Left ventricle myocardium inferior (tissue), 1 donor: ENCODE data around the gene CAND1. TPM values are rescaled to one million over a fixed set of nuclear protein-coding genes. Genes with fewer than 3 reads are reported as not detected.

Experiments used
- DNase-seq: peaks from one replicate; pipeline ENCODE4 v3.0.0-alpha.2; 2020
- H3K27ac ChIP-seq: fragments of 200-600 bp; replicated peaks from 2 replicates; pipeline ENCODE4 v1.8.0; 2021
- H3K27me3 ChIP-seq: fragments of 200-600 bp; 2 replicates; pipeline ENCODE4 v1.8.0; 2021; ENCODE audit warnings: low read depth
- H3K36me3 ChIP-seq: fragments of 200-600 bp; 2 replicates; pipeline ENCODE4 v1.8.0; 2021
- H3K4me1 ChIP-seq: fragments of 200-600 bp; 2 replicates; pipeline ENCODE4 v1.8.0; 2021
- H3K4me3 ChIP-seq: fragments of 200-600 bp; 2 replicates; pipeline ENCODE4 v1.8.0; 2021; ENCODE audit warnings: mild to moderate bottlenecking, moderate library complexity
- H3K9me3 ChIP-seq: fragments of 200-600 bp; replicated peaks from 2 replicates; pipeline ENCODE4 v1.8.0; 2021
- intact Hi-C: fragments of 100-400 bp; cut with micrococcal nuclease; formaldehyde crosslinking; loops from one replicate; pipeline ENCODE4 v1.11.0; 2022
- long read RNA-seq: library from polyadenylated mRNA; unstranded; transcript quantifications from one replicate; pipeline ENCODE4 v2.0.0, GENCODE V29; 2021
- total RNA-seq: library from RNA; stranded (reverse); fragmentation: NEBNext Ultra II Directional; extraction: Animal tissue kit (Norgen Biotek cat#: 25700); gene quantifications from one replicate; pipeline ENCODE4 v1.2.1, GENCODE V29; 2021
- TF ChIP-seq, protein P1 (sequence below): fragments of 200-600 bp; IDR thresholded peaks from 2 replicates; pipeline ENCODE4 v1.8.0; 2021; ENCODE audit warnings: antibody characterized with exemption, mild to moderate bottlenecking, borderline replicate concordance
- donor health status: DM: no; HTN: yes; CAD: no; lungs with severe emphysema.

Gene CAND1
- 32.9 TPM for total RNA-seq
- long read RNA-seq, full-length matches to known transcripts: 29 of 34 reads
- long read RNA-seq, partial matches to known transcripts: 2 of 34 reads
- long read RNA-seq, other reads (novel, unspliced or antisense): 3 of 34 reads

- H3K4me3 ChIP-seq: peak within 1 kb of the TSS; percentile 94
- no peaks in the 10 kb centered on the region for H3K27me3 ChIP-seq
- TF ChIP-seq, protein P1, sequence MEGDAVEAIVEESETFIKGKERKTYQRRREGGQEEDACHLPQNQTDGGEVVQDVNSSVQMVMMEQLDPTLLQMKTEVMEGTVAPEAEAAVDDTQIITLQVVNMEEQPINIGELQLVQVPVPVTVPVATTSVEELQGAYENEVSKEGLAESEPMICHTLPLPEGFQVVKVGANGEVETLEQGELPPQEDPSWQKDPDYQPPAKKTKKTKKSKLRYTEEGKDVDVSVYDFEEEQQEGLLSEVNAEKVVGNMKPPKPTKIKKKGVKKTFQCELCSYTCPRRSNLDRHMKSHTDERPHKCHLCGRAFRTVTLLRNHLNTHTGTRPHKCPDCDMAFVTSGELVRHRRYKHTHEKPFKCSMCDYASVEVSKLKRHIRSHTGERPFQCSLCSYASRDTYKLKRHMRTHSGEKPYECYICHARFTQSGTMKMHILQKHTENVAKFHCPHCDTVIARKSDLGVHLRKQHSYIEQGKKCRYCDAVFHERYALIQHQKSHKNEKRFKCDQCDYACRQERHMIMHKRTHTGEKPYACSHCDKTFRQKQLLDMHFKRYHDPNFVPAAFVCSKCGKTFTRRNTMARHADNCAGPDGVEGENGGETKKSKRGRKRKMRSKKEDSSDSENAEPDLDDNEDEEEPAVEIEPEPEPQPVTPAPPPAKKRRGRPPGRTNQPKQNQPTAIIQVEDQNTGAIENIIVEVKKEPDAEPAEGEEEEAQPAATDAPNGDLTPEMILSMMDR: no peak
- peaks cover 59% of the 10 kb centered on the region for H3K4me1 ChIP-seq
- H3K36me3 ChIP-seq: no peaks in the 10 kb centered on the region
- peak within 1 kb of the TSS; percentile 99 for H3K27ac ChIP-seq
- intact Hi-C loops: no loop called here
- peak; percentile 97 for DNase-seq
- no peaks in the 10 kb centered on the region for H3K9me3 ChIP-seq
Measured at GRCh38 chr12:67268896-67269632, at the start of gene CAND1. TSS of gene CAND1 (plus strand) at chr12:67269358. CDS start at chr12:67269718, 360 bp downstream.

DNA sequence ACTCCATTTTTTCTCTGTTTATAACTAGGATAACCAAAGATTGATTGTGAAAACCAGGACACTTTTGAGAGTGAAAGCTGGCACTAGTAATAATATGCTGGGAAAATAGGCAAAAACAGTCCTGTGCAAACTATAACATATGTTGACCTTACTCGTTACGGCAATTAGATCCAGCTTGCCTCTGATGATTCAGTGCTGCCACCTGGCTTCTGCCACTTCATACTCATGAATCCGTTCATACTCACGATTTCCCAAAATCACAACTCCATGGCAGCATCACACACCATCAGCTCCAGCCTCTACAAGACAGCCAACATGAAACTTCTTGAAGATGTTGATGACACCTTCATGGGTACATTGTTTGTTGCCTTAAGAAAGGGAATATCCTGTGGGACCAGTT, 49.1 kb upstream of the CAND1 start:
- DNase-seq: peak; percentile 16
- no peaks in the 10 kb centered on the region for H3K4me1 ChIP-seq
- no peak overlapping the region for H3K4me3 ChIP-seq
- H3K27ac ChIP-seq: no peak overlapping the region
- no peaks in the 10 kb centered on the region for H3K36me3 ChIP-seq
- H3K27me3 ChIP-seq: no peaks in the 10 kb centered on the region
- intact Hi-C loops: no loop called here
- TF ChIP-seq, protein P1: peak; percentile 58
- no peaks in the 10 kb centered on the region for H3K9me3 ChIP-seq

GRCh38 chr12:67222302-67222701, 46.9 kb upstream of the CAND1 start:
- TF ChIP-seq, protein P1: peak; percentile 52
- DNase-seq: no peak

GRCh38 chr12:67223225-67223624, 45.9 kb upstream of the CAND1 start:
- DNase-seq: no peak
- Histone ChIP-seq H3K27ac (no peak overlapping the region), H3K9me3 (peaks cover 6% of the 10 kb centered on the region), H3K36me3 (no peaks in the 10 kb centered on the region), H3K4me3 (no peak overlapping the region), H3K27me3 (no peaks in the 10 kb centered on the region), H3K4me1 (no peaks in the 10 kb centered on the region)
- intact Hi-C loops: no loop called here
- TF ChIP-seq, protein P1: no peak

More at GRCh38 chr12:67222302-67222701, 46.9 kb upstream of the CAND1 start:
- Histone ChIP-seq H3K9me3 (peaks cover 4% of the 10 kb centered on the region), H3K27ac (no peak overlapping the region), H3K4me1 (no peaks in the 10 kb centered on the region), H3K36me3 (no peaks in the 10 kb centered on the region), H3K27me3 (no peaks in the 10 kb centered on the region), H3K4me3 (no peak overlapping the region)
- intact Hi-C loops: no loop called here

DNA sequence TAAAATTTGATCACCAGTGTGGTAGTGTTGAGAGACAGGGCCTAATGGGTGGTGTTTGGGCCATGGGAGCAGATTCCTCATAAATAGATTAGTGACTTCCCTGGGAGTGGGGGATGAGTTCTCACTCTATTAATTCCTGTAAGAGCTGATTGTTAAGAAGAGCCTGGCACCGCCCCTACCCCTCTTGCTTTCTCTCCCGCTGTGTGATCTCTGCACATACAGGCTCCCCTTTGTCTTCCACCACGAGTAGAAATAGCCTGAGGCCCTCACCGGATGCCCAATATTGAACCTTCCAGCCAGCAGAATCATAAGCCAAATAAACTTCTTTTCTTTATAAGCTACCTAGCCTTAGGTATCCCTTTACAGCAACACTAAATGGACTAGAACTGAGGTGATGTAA, 31.9 kb upstream of the CAND1 start:
- TF ChIP-seq, protein P1: no peak
- Histone ChIP-seq H3K27me3 (no peaks in the 10 kb centered on the region), H3K9me3 (peaks cover 18% of the 10 kb centered on the region), H3K4me3 (no peak overlapping the region), H3K27ac (no peak overlapping the region), H3K36me3 (no peaks in the 10 kb centered on the region), H3K4me1 (no peaks in the 10 kb centered on the region)
- no peak for DNase-seq
- intact Hi-C loops: no loop called here
